Measurements from ENCODE around the gene CNGA3.
"Not testable (repeated sequence)": the region's sequence is repeated elsewhere in the genome, so short reads cannot be mapped to it uniquely, and the experiment has no call there.

CNGA3 gene

GRCh38 chr2:98346311-98347236 lies at the start of gene CNGA3:
CNGA3 (plus strand) TSS chr2:98346456; CDS start chr2:98369976, 23,520 bp downstream.
- no peak for DNase-seq

GRCh38 chr2:98297817-98298682 lies 48.2 kb upstream of the CNGA3 start:
- no peak for DNase-seq

- DNase-seq = no peak
Measured at GRCh38 chr2:98298683-98299164, 47.5 kb upstream of the CNGA3 start.

- DNase-seq = no peak
Measured at GRCh38 chr2:98299211-98299905, 46.9 kb upstream of the CNGA3 start.

- no peak for DNase-seq
Measured at GRCh38 chr2:98300141-98300874, 45.9 kb upstream of the CNGA3 start.

GRCh38 chr2:98301469-98301868 lies 44.8 kb upstream of the CNGA3 start:
- no peak for DNase-seq

GRCh38 chr2:98307131-98307696 lies 39.0 kb upstream of the CNGA3 start:
- DNase-seq = not testable (repeated sequence)

- DNase-seq = no peak
Measured at GRCh38 chr2:98308068-98308467, 38.2 kb upstream of the CNGA3 start.

GRCh38 chr2:98308532-98308931 lies 37.7 kb upstream of the CNGA3 start:
- DNase-seq = no peak

GRCh38 chr2:98309580-98309979 lies 36.7 kb upstream of the CNGA3 start:
- no peak for DNase-seq

GRCh38 chr2:98310010-98310409 lies 36.2 kb upstream of the CNGA3 start:
- DNase-seq = no peak

GRCh38 chr2:98311090-98311489 lies 35.2 kb upstream of the CNGA3 start:
- DNase-seq = no peak

- DNase-seq = no peak
Measured at GRCh38 chr2:98311771-98312545, 34.3 kb upstream of the CNGA3 start.

GRCh38 chr2:98313492-98314250 lies 32.6 kb upstream of the CNGA3 start:
- no peak for DNase-seq

GRCh38 chr2:98314251-98314650 lies 32.0 kb upstream of the CNGA3 start:
- DNase-seq = no peak

GRCh38 chr2:98315957-98316356 lies 30.3 kb upstream of the CNGA3 start:
- DNase-seq = no peak

GRCh38 chr2:98317214-98317613 lies 29.0 kb upstream of the CNGA3 start:
- no peak for DNase-seq

GRCh38 chr2:98320171-98320570 lies 26.1 kb upstream of the CNGA3 start:
- not testable (repeated sequence) for DNase-seq

- DNase-seq = no peak
Measured at GRCh38 chr2:98324181-98324580, 22.1 kb upstream of the CNGA3 start.

GRCh38 chr2:98327776-98328175 lies 18.5 kb upstream of the CNGA3 start:
- no peak for DNase-seq
